ENCODE data around the gene TNK2. TPM values are rescaled to one million over a fixed set of nuclear protein-coding genes. Genes with fewer than 3 reads are reported as not detected.
"Not testable (repeated sequence)": the region's sequence is repeated elsewhere in the genome, so short reads cannot be mapped to it uniquely, and the experiment has no call there.

Gene TNK2
- total RNA-seq, 1 experiment from 2014 or later: 51.8 TPM

GRCh38 chr3:195875482-195876236 lies 32.7 kb downstream of the TNK2 start:
- in situ Hi-C loops (cut with HindIII; ENCODE audit: low sequenced_read_pairs): no loop called here
- DNase-seq (ENCODE audit: low spot score): no peak

- no peak for DNase-seq (ENCODE audit: low spot score)
- in situ Hi-C loops (cut with HindIII; ENCODE audit: low sequenced_read_pairs): no loop called here
Measured at GRCh38 chr3:195873971-195874370, 34.4 kb downstream of the TNK2 start.

- no peak for DNase-seq (ENCODE audit: low spot score)
- in situ Hi-C loops (cut with HindIII; ENCODE audit: low sequenced_read_pairs): no loop called here
Measured at GRCh38 chr3:195873281-195873887, 35.0 kb downstream of the TNK2 start.

GRCh38 chr3:195872800-195873199 lies 35.6 kb downstream of the TNK2 start:
- in situ Hi-C loops (cut with HindIII; ENCODE audit: low sequenced_read_pairs): no loop called here
- no peak for DNase-seq (ENCODE audit: low spot score)

GRCh38 chr3:195872097-195872496 lies 36.3 kb downstream of the TNK2 start:
- DNase-seq (ENCODE audit: low spot score): no peak
- in situ Hi-C loops (cut with HindIII; ENCODE audit: low sequenced_read_pairs): no loop called here

- in situ Hi-C loops (cut with HindIII; ENCODE audit: low sequenced_read_pairs); DNase-seq (ENCODE audit: low spot score): not testable (repeated sequence)
Measured at GRCh38 chr3:195871686-195872085, 36.7 kb downstream of the TNK2 start.

- DNase-seq (ENCODE audit: low spot score): no peak
- in situ Hi-C loops (cut with HindIII; ENCODE audit: low sequenced_read_pairs): no loop called here
Measured at GRCh38 chr3:195870937-195871336, 37.4 kb downstream of the TNK2 start.

- in situ Hi-C loops (cut with HindIII; ENCODE audit: low sequenced_read_pairs): no loop called here
- DNase-seq (ENCODE audit: low spot score): no peak
Measured at GRCh38 chr3:195870442-195870841, 37.9 kb downstream of the TNK2 start.

GRCh38 chr3:195869413-195870001 lies 38.8 kb downstream of the TNK2 start:
- no peak for DNase-seq (ENCODE audit: low spot score)
- in situ Hi-C loops (cut with HindIII; ENCODE audit: low sequenced_read_pairs): no loop called here

- no peak for DNase-seq (ENCODE audit: low spot score)
- in situ Hi-C loops (cut with HindIII; ENCODE audit: low sequenced_read_pairs): no loop called here
Measured at GRCh38 chr3:195868866-195869412, 39.4 kb downstream of the TNK2 start.

- DNase-seq (ENCODE audit: low spot score): no peak
- in situ Hi-C loops (cut with HindIII; ENCODE audit: low sequenced_read_pairs): no loop called here
Measured at GRCh38 chr3:195868336-195868865, 40.0 kb downstream of the TNK2 start.

GRCh38 chr3:195867631-195868335 lies 40.6 kb downstream of the TNK2 start:
- no peak for DNase-seq (ENCODE audit: low spot score)
- in situ Hi-C loops (cut with HindIII; ENCODE audit: low sequenced_read_pairs): no loop called here

GRCh38 chr3:195866686-195867511 lies 41.5 kb downstream of the TNK2 start:
- no peak for DNase-seq (ENCODE audit: low spot score)
- in situ Hi-C loops (cut with HindIII; ENCODE audit: low sequenced_read_pairs): no loop called here

GRCh38 chr3:195865752-195866151 lies 42.6 kb downstream of the TNK2 start:
- no peak for DNase-seq (ENCODE audit: low spot score)
- in situ Hi-C loops (cut with HindIII; ENCODE audit: low sequenced_read_pairs): no loop called here

GRCh38 chr3:195863121-195864061 lies 45.0 kb downstream of the TNK2 start:
- peak; percentile 89 for DNase-seq (ENCODE audit: low spot score)
- in situ Hi-C loops (cut with HindIII; ENCODE audit: low sequenced_read_pairs): no loop called here

GRCh38 chr3:195862318-195862717 lies 46.0 kb downstream of the TNK2 start:
- in situ Hi-C loops (cut with HindIII; ENCODE audit: low sequenced_read_pairs); DNase-seq (ENCODE audit: low spot score): not testable (repeated sequence)

GRCh38 chr3:195860456-195860855 lies 47.9 kb downstream of the TNK2 start:
- DNase-seq (ENCODE audit: low spot score): no peak
- in situ Hi-C loops (cut with HindIII; ENCODE audit: low sequenced_read_pairs): no loop called here

All from G401 (cell line).